Hepatocyte (in vitro differentiated cells): ENCODE results near the gene BORCS5. TPM values are rescaled to one million over a fixed set of nuclear protein-coding genes. Genes with fewer than 3 reads are reported as not detected.

Experiments
- DNase-seq: peaks from one replicate; pipeline ENCODE4 v3.0.0-alpha.2; 2016; ENCODE audit warnings: low spot score
- H2AFZ ChIP-seq: fragments of 200-600 bp; sonication (generic); 2 replicates; pipeline ENCODE4 v1.6.0; 2016; ENCODE audit warnings: antibody characterized with exemption, mild to moderate bottlenecking
- H3K27ac ChIP-seq: fragments of 200-600 bp; sonication (generic); 2 replicates; pipeline ENCODE4 v1.5.1; 2016; ENCODE audit warnings: mild to moderate bottlenecking
- H3K27me3 ChIP-seq: fragments of 200-600 bp; sonication (generic); 2 replicates; pipeline ENCODE4 v1.6.1; 2016
- H3K36me3 ChIP-seq: fragments of 200-600 bp; sonication (generic); replicated peaks from 2 replicates; pipeline ENCODE4 v1.5.1; 2016; ENCODE audit warnings: low read depth; ENCODE audit not compliant: insufficient read depth
- H3K4me1 ChIP-seq: fragments of 200-600 bp; sonication (generic); 2 replicates; pipeline ENCODE4 v1.5.1; 2016; ENCODE audit warnings: mild to moderate bottlenecking, moderate library complexity; ENCODE audit not compliant: insufficient read depth
- H3K4me2 ChIP-seq: fragments of 200-600 bp; sonication (generic); 2 replicates; pipeline ENCODE4 v1.6.0; 2016
- H3K4me3 ChIP-seq: fragments of 200-600 bp; sonication (generic); 2 replicates; pipeline ENCODE4 v1.5.1; 2016; ENCODE audit warnings: mild to moderate bottlenecking
- H3K79me2 ChIP-seq: fragments of 200-600 bp; sonication (generic); 2 replicates; pipeline ENCODE4 v1.6.0; 2017; ENCODE audit warnings: mild to moderate bottlenecking
- H3K9me2 ChIP-seq: fragments of 200-600 bp; sonication (generic); replicated peaks from 2 replicates; pipeline ENCODE4 v1.6.0; 2017; ENCODE audit warnings: mild to moderate bottlenecking; ENCODE audit not compliant: insufficient read depth
- H3K9me3 ChIP-seq: fragments of 200-600 bp; sonication (generic); 2 replicates; pipeline ENCODE4 v1.5.1; 2016; ENCODE audit warnings: low read depth, mild to moderate bottlenecking
- H4K20me1 ChIP-seq: fragments of 200-600 bp; sonication (generic); 2 replicates; pipeline ENCODE4 v1.6.0; 2016; ENCODE audit warnings: mild to moderate bottlenecking; ENCODE audit not compliant: insufficient read depth, poor library complexity, severe bottlenecking
- EZH2 ChIP-seq: fragments of 200-600 bp; sonication (generic); IDR thresholded peaks from 2 replicates; pipeline ENCODE4 v1.6.1; 2016; ENCODE audit warnings: antibody characterized with exemption, mild to moderate bottlenecking, borderline replicate concordance
- EZH2phosphoT487 ChIP-seq: fragments of 200-600 bp; sonication (generic); IDR thresholded peaks from one replicate; pipeline ENCODE4 v1.6.1; 2018; ENCODE audit warnings: antibody characterized with exemption, mild to moderate bottlenecking, low read depth, moderate library complexity; ENCODE audit not compliant: unreplicated experiment, severe bottlenecking
- WGBS: methylation state at CpG from one replicate; pipeline ENCODE4 v1.1.6; 2016; ENCODE audit warnings: low lambda C conversion rate; ENCODE audit errors: missing lambda C conversion rate; 5-methylcytosine and 5-hydroxymethylcytosine counted together
- polyA plus RNA-seq: library from polyadenylated mRNA; unstranded; fragments of >200 nt; fragmentation: Nextera tagmentation; extraction: Ambion mirVana; gene quantifications from 2 replicates; pipeline ENCODE4 v1.2.1, GENCODE V29; 2016
- total RNA-seq: library from RNA; depleted of rRNA; stranded (reverse); fragments of >200 nt; gene quantifications from 2 replicates; pipeline ENCODE4 v1.2.3, GENCODE V29; 2014
- TF ChIP-seq, protein P1 (sequence below): fragments of 200-600 bp; sonication (generic); IDR thresholded peaks from 2 replicates; pipeline ENCODE4 v1.5.1; 2016; ENCODE audit warnings: antibody characterized with exemption, mild to moderate bottlenecking; ENCODE audit not compliant: poor library complexity

The BORCS5 gene
- total and polyA plus RNA-seq, 2 experiments from 2014 or later, result 6.6 to 11.2 TPM

DNA sequence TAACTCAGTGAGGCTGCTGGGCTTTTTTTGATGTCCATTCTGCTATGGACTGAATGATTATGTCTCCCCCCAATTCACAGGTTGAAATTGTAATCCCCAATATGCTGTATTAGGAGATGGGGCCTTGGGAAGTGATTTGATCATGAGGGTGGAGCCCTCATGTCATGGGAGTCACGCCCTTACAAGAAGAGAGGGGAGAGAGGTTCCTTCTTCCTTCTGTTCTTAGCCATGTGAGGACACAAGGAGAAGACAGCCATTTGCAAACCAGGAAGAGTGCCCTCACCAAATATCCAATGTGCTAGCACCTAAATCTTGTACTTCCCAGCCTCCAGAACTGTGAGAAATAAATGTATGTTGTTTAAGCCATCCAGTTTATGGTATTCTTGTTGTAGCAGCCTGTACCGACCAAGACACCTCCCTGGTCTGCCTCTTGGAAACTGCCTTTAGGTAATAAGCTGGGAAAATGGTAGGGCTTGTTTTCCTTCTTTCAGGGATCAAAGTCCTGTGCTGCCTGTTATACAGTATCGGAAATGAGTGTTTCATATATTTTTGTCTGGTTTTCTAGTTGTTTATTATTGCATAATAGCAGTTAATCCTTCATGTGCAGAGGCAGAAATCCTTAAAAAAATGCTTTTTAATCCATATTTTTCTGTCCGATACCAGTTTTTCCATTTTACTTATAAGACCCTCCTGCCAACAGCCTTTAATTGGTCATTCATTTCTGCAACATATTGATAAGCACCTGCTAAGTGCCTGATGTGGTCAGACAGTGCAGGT lies 16.3 kb downstream of the BORCS5 start:
- no peaks in the 10 kb centered on the region for H3K36me3 ChIP-seq
- no peaks in the 10 kb centered on the region for H3K9me3 ChIP-seq
- no peaks in the 10 kb centered on the region for H4K20me1 ChIP-seq
- H3K27me3 ChIP-seq, result no peaks in the 10 kb centered on the region
- H3K4me1 ChIP-seq, result peaks cover 4% of the 10 kb centered on the region
- peak; percentile 27 for DNase-seq
- H3K27ac ChIP-seq, result peak overlapping the region; percentile 78
- no peak overlapping the region for H3K4me3 ChIP-seq
- H2AFZ ChIP-seq, result no peak overlapping the region
- no peaks in the 10 kb centered on the region for H3K9me2 ChIP-seq
- TF ChIP-seq, protein P1, sequence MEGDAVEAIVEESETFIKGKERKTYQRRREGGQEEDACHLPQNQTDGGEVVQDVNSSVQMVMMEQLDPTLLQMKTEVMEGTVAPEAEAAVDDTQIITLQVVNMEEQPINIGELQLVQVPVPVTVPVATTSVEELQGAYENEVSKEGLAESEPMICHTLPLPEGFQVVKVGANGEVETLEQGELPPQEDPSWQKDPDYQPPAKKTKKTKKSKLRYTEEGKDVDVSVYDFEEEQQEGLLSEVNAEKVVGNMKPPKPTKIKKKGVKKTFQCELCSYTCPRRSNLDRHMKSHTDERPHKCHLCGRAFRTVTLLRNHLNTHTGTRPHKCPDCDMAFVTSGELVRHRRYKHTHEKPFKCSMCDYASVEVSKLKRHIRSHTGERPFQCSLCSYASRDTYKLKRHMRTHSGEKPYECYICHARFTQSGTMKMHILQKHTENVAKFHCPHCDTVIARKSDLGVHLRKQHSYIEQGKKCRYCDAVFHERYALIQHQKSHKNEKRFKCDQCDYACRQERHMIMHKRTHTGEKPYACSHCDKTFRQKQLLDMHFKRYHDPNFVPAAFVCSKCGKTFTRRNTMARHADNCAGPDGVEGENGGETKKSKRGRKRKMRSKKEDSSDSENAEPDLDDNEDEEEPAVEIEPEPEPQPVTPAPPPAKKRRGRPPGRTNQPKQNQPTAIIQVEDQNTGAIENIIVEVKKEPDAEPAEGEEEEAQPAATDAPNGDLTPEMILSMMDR, result no peak
- no peak for TF ChIP-seq EZH2
- no peak for TF ChIP-seq EZH2phosphoT487
- peak overlapping the region; percentile 2 for H3K4me2 ChIP-seq
- H3K79me2 ChIP-seq, result peaks cover 9% of the 10 kb centered on the region
- 77% methylated on average over 4 of the region's 4 CpGs for WGBS

DNA sequence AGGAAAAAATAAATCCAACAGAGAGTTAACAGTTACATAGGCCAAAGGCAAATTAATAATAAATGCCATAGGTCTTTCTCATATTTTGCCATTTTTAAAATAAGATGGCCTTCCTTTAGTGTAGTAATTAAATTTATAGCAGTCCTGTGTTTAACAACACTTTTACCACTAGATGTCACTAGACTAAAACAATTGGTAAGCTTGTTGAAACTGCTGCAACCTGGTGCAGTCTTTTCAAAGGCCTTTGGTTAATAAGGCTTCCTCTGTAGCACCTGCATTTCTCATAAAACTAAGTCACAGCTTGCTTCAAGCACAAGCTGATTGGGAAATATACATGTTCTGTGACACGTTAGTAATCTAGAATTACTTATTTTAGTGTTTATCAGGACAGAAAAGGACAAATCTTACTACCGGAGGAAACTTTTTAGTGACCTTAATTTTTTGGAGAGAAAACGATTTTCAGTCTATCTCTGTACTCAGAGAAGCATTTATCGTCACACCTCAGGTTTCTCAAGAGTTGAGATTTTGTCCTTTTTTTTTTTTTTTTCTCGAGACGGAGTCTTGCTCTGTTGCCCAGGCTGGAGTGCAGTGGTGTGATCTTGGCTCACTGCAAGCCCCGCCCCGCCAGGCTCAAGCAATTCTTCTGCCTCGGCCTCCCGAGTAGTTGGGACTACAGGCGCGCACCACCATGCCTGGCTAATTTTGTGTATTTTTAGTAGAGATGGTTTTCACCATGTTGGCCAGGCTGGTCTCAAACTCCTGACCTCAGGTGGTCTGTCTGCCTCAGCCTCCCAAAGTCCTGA lies 20.0 kb downstream of the BORCS5 start:
- H3K27me3 ChIP-seq, result no peaks in the 10 kb centered on the region
- no peaks in the 10 kb centered on the region for H3K36me3 ChIP-seq
- peak overlapping the region; percentile 19 for H3K27ac ChIP-seq
- H3K9me2 ChIP-seq, result no peaks in the 10 kb centered on the region
- DNase-seq, result peak; percentile 82
- no peaks in the 10 kb centered on the region for H3K9me3 ChIP-seq
- 89% methylated on average over 12 of the region's 12 CpGs for WGBS
- no peak overlapping the region for H2AFZ ChIP-seq
- no peak overlapping the region for H3K4me3 ChIP-seq
- H4K20me1 ChIP-seq, result no peaks in the 10 kb centered on the region
- H3K4me1 ChIP-seq, result peaks cover 4% of the 10 kb centered on the region
- H3K79me2 ChIP-seq, result peaks cover 11% of the 10 kb centered on the region
- TF ChIP-seq, protein P1, result peak; percentile 85
- TF ChIP-seq EZH2phosphoT487 (no peak), EZH2 (no peak)
- H3K4me2 ChIP-seq, result no peak overlapping the region

DNA sequence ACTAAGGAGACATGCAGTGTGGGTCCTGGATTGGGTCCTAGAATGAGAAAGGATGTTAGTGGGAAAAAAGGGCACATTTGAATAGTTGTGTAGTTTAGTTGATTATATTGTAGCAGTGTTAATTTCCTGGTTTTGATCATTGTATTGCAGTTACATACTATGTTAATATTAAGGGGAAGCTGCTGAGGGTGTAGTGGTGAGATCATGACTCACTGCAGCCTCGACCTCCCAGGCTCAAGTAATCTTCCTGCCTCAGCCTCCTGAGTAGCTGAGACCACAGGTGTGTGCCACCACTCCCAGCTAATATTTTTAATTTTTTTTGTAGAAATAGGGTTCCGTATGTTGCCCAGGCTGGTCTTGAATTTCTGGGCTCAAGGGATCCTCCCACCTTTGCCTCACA lies 21.7 kb downstream of the BORCS5 start:
- no peak for DNase-seq
- TF ChIP-seq EZH2 (no peak), EZH2phosphoT487 (no peak)
- TF ChIP-seq, protein P1, result no peak
- H3K9me2 ChIP-seq, result no peaks in the 10 kb centered on the region
- H2AFZ ChIP-seq, result no peak overlapping the region
- H3K27ac ChIP-seq, result no peak overlapping the region
- WGBS, result 97% methylated on average over 2 of the region's 2 CpGs
- peaks cover 2% of the 10 kb centered on the region for H3K4me1 ChIP-seq
- H3K4me3 ChIP-seq, result no peak overlapping the region
- no peaks in the 10 kb centered on the region for H3K36me3 ChIP-seq
- H3K79me2 ChIP-seq, result peaks cover 11% of the 10 kb centered on the region
- H4K20me1 ChIP-seq, result no peaks in the 10 kb centered on the region
- no peak overlapping the region for H3K4me2 ChIP-seq
- no peaks in the 10 kb centered on the region for H3K27me3 ChIP-seq
- no peaks in the 10 kb centered on the region for H3K9me3 ChIP-seq
